Measurements from ENCODE around the gene FCN2. TPM values are rescaled to one million over a fixed set of nuclear protein-coding genes. Genes with fewer than 3 reads are reported as not detected.

Gene FCN2
- total and polyA plus RNA-seq, 2 of the 4 experiments (the other 2 are of a cell fraction): not detected

DNA sequence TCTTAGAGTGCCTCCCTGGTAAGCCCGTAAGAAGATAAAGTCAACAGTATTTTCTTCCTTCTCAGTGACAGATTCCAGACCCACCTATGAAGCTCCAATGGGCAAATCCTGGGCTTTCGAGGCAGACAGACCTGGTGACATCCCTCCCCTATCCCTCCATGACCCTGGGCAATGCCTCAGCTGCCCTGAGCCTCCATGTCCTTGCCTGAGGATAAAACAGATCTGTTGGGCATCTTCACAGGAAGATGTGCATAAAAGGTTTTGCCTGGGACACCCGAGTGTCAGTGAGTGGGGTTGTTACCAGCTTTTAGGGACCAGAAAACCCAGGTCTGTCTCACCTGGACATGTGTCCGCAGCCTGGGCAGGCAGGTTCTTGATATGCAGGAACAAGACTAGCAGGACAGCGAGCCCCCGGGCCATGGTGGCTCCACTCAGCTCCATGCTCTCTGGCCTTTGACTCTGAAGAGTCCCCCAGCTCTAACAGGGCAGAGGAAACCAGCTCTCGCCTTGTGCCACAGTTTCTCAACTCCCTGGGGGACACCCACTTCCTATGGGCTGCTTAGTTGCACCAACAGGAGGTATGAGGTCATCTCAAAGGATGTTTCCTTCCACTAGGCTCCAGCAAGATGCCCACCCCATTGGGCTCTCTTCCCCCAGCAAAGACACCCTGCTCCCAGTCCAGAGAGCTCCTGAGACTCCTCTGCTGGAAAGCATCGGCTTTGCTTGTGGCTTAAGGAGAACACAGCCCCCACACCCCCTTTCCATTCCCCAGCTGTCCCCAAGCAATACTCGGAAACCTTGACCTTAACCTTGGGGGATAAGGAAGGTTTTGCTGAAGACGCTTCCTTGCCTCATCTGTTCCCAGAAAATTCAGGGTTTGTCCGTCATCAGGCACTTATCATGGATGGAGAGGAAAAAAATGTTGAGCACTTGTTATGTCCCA lies 37.1 kb downstream of the FCN2 start, which contains the start of gene FCN1:
Gene FCN1, minus strand, starts transcription at position 482 of the 943 bp plus-strand sequence. Its CDS starts 41 bp downstream, at position 441.
- intact Hi-C loops (cut with micrococcal nuclease) (no loop called here), dilution Hi-C loops (cut with HindIII; ENCODE audit: low sequenced_read_pairs, unreplicated experiment) (no loop called here), in situ Hi-C loops (cut with MboI; ENCODE audit: low sequenced_read_pairs) (no loop called here)
- no peak within 1 kb of the TSS for H2AK9ac ChIP-seq (replicated peaks; ENCODE audit: low read depth, low read length, poor library complexity)
- TF ChIP-seq, protein P1, sequence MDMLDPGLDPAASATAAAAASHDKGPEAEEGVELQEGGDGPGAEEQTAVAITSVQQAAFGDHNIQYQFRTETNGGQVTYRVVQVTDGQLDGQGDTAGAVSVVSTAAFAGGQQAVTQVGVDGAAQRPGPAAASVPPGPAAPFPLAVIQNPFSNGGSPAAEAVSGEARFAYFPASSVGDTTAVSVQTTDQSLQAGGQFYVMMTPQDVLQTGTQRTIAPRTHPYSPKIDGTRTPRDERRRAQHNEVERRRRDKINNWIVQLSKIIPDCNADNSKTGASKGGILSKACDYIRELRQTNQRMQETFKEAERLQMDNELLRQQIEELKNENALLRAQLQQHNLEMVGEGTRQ (IDR thresholded peaks at IDR 0.05; ENCODE audit: low read depth, low read length): no peak
- TF ChIP-seq BHLHE40 (IDR thresholded peaks at IDR 0.05; ENCODE audit: low read depth, low read length) (no peak), FOS (IDR thresholded peaks at IDR 0.05; ENCODE audit: low read depth, low read length) (no peak), CHD1 (IDR thresholded peaks at IDR 0.05; ENCODE audit: low read depth, low read length) (no peak), MAZ (IDR thresholded peaks at IDR 0.05; ENCODE audit: borderline replicate concordance, low read depth, low read length) (no peak)
- TF ChIP-seq, protein P2, sequence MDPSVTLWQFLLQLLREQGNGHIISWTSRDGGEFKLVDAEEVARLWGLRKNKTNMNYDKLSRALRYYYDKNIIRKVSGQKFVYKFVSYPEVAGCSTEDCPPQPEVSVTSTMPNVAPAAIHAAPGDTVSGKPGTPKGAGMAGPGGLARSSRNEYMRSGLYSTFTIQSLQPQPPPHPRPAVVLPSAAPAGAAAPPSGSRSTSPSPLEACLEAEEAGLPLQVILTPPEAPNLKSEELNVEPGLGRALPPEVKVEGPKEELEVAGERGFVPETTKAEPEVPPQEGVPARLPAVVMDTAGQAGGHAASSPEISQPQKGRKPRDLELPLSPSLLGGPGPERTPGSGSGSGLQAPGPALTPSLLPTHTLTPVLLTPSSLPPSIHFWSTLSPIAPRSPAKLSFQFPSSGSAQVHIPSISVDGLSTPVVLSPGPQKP (IDR thresholded peaks at IDR 0.05; ENCODE audit: borderline replicate concordance, low read depth, low read length): no peak
- TF ChIP-seq, protein P3, sequence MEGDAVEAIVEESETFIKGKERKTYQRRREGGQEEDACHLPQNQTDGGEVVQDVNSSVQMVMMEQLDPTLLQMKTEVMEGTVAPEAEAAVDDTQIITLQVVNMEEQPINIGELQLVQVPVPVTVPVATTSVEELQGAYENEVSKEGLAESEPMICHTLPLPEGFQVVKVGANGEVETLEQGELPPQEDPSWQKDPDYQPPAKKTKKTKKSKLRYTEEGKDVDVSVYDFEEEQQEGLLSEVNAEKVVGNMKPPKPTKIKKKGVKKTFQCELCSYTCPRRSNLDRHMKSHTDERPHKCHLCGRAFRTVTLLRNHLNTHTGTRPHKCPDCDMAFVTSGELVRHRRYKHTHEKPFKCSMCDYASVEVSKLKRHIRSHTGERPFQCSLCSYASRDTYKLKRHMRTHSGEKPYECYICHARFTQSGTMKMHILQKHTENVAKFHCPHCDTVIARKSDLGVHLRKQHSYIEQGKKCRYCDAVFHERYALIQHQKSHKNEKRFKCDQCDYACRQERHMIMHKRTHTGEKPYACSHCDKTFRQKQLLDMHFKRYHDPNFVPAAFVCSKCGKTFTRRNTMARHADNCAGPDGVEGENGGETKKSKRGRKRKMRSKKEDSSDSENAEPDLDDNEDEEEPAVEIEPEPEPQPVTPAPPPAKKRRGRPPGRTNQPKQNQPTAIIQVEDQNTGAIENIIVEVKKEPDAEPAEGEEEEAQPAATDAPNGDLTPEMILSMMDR (conservative IDR thresholded peaks at IDR 0.05; ENCODE audit: low read depth, low read length): no peak
- H3K14ac ChIP-seq (replicated peaks; ENCODE audit: low read depth, low read length): no peak within 1 kb of the TSS
- no peak within 1 kb of the TSS for H4K8ac ChIP-seq (ENCODE audit: low read depth in 2 of 2, low read length in 2 of 2)
- H4K5ac ChIP-seq (ENCODE audit: low read depth, low read length): no peak within 1 kb of the TSS
- no TSS peak for BruUV-seq (replicated peaks)
- peaks cover 2% of the 10 kb centered on the region; the same call in 1 of the 2 replicates for H3K4me1 ChIP-seq (ENCODE audit: control insufficient read depth, insufficient read depth, low read length)
- no peak within 1 kb of the TSS for H3K4ac ChIP-seq (ENCODE audit: low read depth, low read length)
- H2BK20ac ChIP-seq (ENCODE audit: low read depth, low read length): no peak within 1 kb of the TSS
- no peak within 1 kb of the TSS for H3K56ac ChIP-seq (ENCODE audit: extremely low read depth, insufficient read depth, low read length)
- H3K36me3 ChIP-seq (ENCODE audit: control insufficient read depth, insufficient read depth, low read length): no peaks in the 10 kb centered on the region
- ChIA-PET CTCF (no interaction called here), POLR2A (ENCODE audit: unreplicated experiment) (no interaction called here)
- no peak within 1 kb of the TSS for H3K18ac ChIP-seq (ENCODE audit: low read depth, low read length)
- H3K4me3 ChIP-seq (ENCODE audit: insufficient read depth, low read depth, low read length): no peak within 1 kb of the TSS
- H2BK15ac ChIP-seq (ENCODE audit: low read depth, low read length): no peak within 1 kb of the TSS
- no peak within 1 kb of the TSS for H2BK5ac ChIP-seq (ENCODE audit: low read depth, low read length, poor library complexity, severe bottlenecking)
- H3K9me1 ChIP-seq (ENCODE audit: insufficient read depth, low read length): no peaks in the 10 kb centered on the region
- H2AK5ac ChIP-seq (ENCODE audit: low read depth, low read length): no peak within 1 kb of the TSS
- H2AFZ ChIP-seq (replicated peaks; ENCODE audit: low read length, poor library complexity): no peak within 1 kb of the TSS
- no peak within 1 kb of the TSS for H2BK120ac ChIP-seq (ENCODE audit: low read depth, low read length)
- no peak within 1 kb of the TSS for H3K9ac ChIP-seq (ENCODE audit: low read depth, low read length)
- H3K9me3 ChIP-seq (ENCODE audit: control insufficient read depth, insufficient read depth, low read length): peaks cover 3% of the 10 kb centered on the region; the same call in 1 of the 2 replicates
- peaks cover 21% of the 10 kb centered on the region; the same call in 1 of the 2 replicates for H3K27me3 ChIP-seq (ENCODE audit: control insufficient read depth, insufficient read depth, low read length)
- WGBS, 2 experiments (ENCODE audit: extremely low coverage in 2 of 2, insufficient read length in 1 of 2): 75% methylated on average over 2 of the region's 11 CpGs; no CpG with 5 or more reads in 1 of the 2 experiments
- no peak within 1 kb of the TSS for H3K4me2 ChIP-seq (ENCODE audit: low read depth, low read length)
- no peaks in the 10 kb centered on the region for H4K20me1 ChIP-seq (ENCODE audit: insufficient read depth, low read length)
- no peaks in the 10 kb centered on the region for H3K79me1 ChIP-seq (ENCODE audit: low read depth in 1 of 2, low read length in 2 of 2)
- no peak within 1 kb of the TSS for H4K91ac ChIP-seq (ENCODE audit: insufficient read depth, low read depth, low read length)
- no peak for ATAC-seq (ENCODE audit: low read depth)
- no peak within 1 kb of the TSS for H3K23ac ChIP-seq (ENCODE audit: low read depth, low read length)
- DNase-seq: no peak
- no peak within 1 kb of the TSS for H3K27ac ChIP-seq (ENCODE audit: insufficient read depth, low read length)

All from IMR-90 (cell line).